HG03175 (cell line): ENCODE results near the gene FIBCD1.

Source experiments
- ATAC-seq: cut with Tn5 transposase; IDR thresholded peaks from one replicate; pipeline ENCODE4 v1.9.1; 2021; ENCODE audit warnings: mild to moderate bottlenecking, moderate library complexity; ENCODE audit not compliant: unreplicated experiment

Gene FIBCD1

DNA sequence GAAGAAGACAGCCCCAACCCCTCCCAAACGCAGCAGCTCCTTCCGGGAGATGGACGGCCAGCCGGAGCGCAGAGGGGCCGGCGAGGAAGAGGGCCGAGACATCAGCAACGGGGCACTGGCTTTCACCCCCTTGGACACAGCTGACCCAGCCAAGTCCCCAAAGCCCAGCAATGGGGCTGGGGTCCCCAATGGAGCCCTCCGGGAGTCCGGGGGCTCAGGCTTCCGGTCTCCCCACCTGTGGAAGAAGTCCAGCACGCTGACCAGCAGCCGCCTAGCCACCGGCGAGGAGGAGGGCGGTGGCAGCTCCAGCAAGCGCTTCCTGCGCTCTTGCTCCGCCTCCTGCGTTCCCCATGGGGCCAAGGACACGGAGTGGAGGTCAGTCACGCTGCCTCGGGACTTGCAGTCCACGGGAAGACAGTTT is 54.9 kb downstream of the FIBCD1 start:
- ATAC-seq: no peak

DNA sequence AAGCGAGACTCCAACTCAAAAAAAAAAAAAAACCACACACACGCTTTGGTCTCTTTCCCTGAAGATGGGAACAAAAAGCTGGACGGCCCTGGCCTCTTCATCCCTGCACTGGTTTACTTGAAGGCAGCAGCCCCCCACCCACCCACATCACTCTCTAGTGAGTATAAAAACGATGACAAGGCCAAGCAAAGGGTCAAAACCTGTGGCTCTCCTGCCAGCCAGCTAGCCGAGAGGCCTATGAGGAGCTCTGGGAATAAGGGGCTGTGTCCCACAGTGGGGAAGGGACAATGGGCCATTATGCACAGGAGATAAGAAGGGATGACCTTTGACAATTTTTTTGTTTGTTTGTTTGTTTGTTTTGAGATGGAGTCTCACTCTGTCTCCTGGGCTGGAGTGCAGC is 55.6 kb downstream of the FIBCD1 start:
- no peak for ATAC-seq

DNA sequence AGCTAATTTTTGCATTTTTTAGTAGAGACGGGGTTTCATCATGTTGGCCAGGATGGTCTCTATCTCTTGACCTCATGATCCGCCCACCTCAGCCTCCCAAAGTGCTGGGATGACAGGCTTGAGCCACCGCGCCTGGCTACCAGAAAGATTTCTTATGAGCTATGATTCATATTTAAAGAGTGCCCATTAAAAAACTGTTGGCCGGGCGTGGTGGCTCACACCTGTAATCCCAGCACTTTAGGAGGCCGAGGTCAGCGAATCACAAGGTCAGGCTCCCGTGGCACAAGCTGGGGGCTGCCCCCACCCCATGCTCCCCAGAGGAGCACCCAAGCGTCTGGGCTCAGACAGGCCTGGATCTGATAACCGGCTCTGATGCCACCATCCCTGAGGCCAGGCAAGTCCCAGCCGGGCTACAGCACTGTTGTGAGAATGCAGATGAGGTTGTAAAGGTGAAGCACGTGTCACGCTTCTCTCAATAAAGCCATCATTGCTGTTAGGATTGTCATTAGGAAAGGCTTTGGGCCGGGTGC is 56.3 kb downstream of the FIBCD1 start:
- ATAC-seq: no peak

DNA sequence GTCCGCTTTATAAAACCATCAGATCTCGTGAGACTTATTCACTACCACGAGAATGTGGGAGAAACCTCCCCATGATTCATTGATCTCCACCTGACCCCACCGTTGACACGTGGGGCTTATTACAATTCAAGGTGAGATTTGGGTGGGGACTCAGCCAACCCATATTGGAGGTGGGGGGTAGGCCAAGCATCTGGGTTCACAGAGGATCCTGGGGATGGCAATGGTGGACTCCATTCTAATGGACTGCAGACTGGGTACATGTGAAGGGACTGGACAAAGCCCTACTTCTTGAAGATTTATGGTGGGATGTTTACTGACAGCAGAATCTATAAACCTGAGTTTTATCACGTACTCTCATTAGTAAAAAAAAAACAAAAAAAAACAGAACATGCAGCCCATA is 57.5 kb downstream of the FIBCD1 start:
- ATAC-seq: no peak

DNA sequence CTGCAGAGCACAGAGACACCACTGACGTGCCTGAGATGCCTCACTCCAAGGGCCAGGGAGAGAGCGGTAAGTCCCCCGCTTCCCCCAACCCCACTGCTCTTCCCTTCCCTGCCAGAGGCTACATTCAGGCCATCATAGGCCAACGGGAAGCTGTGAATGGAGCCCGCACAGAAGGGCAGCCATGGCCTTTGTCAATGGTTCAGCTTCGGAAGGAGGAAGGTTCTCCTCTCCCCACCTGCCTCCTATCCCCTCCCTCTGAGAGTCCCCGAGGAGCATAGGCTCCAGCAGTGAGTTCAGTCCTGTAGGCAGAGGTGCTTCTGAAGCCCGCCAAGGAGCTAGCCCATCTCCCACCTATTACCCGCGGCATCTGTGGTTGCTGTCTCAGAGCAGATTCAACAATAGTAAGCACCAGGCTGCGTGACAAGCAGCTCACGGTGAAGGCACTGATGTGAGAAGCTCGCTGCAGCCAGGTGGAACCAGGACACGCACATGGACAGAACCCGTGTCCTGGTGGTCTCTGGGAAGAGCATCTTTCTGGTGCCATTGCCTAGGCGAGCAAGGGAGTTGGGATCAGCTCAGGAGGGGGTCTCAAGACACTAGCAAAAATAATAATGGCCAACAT is 58.3 kb downstream of the FIBCD1 start:
- ATAC-seq: no peak

DNA sequence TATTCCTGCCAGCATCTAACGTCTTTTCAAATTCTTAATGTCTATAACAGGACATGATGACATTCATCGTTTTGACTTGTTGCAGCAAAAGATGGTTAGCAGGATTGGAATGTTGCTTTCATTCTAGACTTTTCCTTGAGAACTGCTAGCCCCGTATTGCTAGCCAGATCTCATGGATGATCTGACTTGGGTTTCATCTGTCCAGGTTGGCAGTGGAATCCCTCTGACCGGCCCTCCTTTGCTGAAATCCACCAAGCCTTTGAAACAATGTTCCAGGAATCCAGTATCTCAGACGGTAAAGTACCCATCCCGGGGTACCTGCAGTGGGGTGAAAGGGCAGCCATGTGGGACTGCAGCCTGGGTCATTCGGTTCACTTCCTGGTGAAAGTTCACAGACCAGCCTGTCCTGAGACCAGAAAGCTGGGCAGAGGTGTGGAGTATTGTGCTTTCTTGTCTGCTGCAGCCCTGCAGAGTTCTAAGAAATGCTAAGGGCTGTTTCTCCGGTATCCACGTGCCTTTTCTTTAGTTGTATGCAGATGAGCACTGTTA is 59.1 kb downstream of the FIBCD1 start:
- no peak for ATAC-seq

DNA sequence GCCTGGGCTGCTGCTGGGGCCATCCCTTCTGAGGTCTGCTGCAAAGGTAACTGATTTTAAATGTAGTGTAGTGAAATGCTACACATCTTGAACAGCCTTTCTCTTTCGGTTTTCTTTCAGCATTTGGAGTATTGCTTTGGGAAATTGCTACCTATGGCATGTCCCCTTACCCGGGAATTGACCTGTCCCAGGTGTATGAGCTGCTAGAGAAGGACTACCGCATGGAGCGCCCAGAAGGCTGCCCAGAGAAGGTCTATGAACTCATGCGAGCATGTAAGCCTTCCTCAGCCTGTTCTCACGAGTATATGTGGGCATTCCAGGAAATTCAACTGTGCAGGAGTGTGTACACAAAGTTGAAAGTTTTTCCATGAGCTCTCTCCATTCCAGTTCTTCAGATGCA is 60.8 kb downstream of the FIBCD1 start:
- ATAC-seq: no peak

DNA sequence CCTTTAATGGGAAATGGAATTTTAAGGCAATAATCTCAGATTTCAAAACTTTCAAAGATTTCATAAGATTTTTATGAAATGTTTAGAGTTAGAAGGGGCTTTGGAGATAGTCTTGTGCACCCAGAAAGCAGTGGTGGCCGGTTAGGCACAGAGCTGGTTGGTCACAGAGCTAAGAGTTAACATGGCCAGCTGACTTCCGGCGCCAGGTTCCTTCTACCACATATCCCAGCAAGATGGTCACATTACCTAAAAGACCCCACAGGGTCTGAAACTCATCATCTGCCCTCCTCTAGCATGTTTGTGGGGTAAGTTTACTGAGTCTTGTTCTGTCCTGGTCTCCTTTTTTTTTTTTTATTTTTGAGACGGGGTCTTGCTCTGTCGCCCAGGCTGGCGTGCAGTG is 61.7 kb downstream of the FIBCD1 start:
- ATAC-seq: no peak

DNA sequence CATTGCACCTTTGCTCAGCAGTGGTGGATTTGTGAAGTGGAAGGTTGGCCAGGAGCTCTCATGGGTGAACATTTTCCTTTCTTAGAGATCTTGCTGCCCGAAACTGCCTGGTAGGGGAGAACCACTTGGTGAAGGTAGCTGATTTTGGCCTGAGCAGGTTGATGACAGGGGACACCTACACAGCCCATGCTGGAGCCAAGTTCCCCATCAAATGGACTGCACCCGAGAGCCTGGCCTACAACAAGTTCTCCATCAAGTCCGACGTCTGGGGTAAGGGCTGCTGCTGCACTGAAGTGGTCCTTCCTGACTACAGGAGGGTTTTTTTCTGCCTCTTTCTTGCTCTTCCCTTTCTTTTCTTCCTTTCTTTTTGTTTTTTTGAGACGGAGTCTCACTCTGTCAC is 64.3 kb downstream of the FIBCD1 start:
- no peak for ATAC-seq

DNA sequence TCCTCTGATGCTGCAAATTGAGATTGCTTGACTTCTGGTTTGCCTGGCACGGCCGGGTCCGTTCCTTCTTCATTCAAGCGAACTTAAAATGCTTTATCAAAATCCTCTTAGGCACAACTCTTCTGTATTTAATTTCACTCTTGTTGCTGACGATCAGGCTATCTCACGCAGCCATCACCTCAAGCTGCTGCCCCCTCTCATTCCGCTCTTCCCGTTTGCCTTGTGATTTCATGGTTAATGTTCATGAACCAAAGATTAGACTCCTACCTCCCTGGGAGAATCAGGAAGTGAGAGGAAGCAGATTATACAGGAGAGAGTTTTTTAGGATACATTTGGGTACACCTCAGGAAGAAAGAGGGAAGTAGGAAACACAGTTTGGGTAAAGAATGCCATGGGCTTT is 65.1 kb downstream of the FIBCD1 start:
- ATAC-seq: no peak

DNA sequence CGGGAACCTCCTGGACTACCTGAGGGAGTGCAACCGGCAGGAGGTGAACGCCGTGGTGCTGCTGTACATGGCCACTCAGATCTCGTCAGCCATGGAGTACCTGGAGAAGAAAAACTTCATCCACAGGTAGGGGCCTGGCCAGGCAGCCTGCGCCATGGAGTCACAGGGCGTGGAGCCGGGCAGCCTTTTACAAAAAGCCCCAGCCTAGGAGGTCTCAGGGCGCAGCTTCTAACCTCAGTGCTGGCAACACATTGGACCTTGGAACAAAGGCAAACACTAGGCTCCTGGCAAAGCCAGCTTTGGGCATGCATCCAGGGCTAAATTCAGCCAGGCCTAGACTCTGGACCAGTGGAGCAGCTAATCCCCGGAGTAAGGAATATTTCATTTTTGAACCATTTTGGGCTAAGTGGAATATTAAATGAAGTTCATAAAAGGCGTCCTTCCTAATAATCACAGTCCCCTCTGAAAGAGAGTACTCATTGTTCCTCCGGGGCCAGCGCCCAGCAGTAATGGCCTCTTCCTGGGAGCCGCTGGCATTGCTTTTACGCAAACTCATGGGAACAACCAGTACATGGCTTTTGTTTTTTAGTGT is 66.0 kb downstream of the FIBCD1 start:
- no peak for ATAC-seq

DNA sequence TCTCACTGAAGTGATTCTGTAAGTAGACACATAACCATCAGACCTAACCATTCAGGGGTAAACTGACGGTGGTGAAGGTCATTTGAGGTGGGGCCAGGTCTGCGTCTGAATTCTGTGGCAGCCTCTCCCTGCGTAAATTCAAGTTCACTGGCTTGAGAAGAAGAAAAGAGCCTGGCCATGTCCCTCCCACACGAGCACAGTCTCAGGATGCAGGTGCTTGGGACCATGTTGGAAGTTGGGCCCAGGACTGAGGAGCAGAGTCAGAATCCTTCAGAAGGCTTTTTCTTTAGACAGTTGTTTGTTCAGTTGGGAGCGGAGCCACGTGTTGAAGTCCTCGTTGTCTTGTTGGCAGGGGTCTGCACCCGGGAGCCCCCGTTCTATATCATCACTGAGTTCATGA is 66.5 kb downstream of the FIBCD1 start:
- no peak for ATAC-seq

DNA sequence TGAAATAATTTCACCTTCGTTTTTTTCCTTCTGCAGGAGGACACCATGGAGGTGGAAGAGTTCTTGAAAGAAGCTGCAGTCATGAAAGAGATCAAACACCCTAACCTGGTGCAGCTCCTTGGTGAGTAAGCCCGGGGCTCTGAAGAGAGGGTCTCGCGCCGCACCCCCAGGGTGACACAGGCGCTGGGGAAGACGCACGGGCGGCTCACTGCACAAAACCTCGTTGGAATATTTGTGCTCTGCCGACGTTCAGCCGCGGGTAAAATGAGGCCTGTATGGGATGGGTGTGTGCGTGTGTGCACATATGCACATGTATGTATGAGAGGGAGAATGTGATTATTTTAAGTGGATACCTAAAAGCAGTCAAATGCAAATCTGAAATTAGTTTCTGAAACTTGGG is 67.0 kb downstream of the FIBCD1 start:
- no peak for ATAC-seq

DNA sequence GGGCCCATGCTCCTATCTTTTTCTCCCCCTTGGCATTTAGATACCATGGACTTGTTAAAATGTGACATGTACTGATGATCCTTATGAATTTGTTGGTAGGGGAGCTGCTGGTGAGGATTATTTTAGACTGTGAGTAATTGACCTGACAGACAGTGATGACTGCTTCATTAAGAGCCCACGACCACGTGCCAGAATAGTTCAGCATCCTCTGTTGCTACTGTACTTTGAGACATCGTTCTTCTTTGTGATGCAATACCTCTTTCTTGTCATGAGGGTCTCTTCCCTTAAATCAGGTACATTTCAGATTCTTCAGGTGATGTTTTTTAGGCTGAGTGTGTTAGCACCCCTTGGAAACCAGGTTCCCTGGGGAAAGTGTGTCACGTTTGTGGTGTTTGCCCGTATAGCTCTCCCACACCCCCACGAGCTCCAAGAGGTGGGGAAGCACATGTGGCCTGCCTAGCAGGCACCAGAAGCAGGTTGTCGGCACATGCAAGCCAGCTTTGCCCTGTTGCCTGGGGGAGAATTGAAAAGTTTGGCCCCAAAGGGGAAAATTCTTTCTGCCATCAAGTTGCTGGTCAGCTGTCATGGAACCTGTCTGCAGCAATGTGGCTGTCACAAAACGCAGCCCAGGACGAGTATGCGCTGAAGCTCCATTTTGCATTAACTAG is 67.5 kb downstream of the FIBCD1 start:
- ATAC-seq: no peak

DNA sequence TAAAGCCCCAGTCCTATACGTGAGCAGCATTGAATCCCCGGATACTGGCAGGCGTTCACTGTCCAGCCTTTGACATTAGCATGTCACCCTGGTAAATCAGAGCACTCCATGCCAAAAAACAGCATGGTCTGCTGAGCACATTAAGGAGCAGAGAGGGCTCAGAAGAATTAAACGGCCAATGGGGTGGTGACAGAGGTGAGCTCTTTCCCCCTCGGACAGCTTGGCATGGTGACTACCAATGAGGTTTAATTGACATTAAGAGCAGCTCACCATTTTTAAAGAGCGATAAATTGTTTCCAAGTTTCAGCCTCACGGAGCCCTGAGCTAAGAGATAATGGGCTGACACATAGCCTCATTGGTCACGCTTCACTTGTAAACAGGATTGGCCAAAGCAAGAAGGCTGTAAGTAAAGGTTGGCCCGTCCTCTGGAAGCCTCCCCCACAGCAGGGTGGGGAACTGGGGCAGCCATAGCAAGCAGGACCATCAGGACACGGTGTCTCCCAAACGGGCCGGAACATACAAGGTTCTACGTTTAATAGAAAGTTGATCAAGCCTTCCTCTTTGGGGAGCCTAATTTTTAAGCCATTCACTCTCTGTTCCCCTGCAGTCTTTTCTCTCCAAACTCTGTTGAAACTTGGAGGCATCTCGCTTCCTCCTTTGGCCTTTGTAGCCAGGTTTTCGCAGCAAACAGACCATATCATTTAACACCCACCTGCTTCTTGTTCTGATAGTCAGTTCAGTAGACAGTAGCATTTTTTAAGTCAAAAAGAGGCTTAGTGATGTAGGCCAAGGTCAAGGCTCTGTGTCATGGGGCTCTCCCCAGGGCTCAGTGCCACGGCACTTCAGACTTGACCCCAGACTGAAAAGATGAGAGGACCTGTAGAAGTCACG is 68.3 kb downstream of the FIBCD1 start:
- ATAC-seq: no peak

DNA sequence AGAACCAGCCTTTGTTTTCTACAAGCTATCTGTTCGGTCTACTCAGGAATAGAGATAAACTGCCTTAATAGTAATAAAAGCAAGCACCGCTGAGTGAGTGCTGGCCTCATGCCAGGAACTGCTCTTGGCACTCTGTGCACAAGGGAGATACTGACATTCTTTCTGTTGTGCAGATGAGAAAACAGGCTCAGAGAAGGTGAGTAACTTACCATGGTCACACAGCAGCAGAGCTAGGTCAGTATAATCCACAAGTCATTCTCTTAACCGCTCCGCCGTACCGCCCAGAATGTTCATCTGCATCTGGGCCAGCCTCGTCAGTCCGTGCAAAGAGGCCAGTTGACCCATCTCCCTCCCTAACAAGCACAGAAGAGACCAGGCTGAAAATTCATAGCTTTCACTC is 69.8 kb downstream of the FIBCD1 start:
- no peak for ATAC-seq

DNA sequence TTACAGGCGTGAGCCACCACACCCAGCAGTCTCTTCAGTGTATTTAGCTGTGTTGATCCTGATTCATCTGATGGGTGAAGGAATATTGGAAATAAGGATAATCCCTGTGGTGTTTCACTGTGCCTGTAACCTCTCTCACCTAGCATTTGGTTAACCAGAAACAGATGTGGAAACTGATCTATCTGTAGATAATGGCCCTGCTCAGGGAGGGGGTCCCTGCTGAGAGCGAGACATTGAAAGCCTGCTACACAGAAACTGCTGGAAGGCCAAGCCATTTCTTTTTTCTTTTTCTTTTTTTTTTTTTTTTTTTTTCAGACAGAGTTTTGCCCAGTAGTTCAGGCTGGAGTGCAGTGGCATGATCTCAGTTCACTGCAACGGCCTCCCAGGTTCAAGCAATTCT is 70.8 kb downstream of the FIBCD1 start:
- no peak for ATAC-seq

DNA sequence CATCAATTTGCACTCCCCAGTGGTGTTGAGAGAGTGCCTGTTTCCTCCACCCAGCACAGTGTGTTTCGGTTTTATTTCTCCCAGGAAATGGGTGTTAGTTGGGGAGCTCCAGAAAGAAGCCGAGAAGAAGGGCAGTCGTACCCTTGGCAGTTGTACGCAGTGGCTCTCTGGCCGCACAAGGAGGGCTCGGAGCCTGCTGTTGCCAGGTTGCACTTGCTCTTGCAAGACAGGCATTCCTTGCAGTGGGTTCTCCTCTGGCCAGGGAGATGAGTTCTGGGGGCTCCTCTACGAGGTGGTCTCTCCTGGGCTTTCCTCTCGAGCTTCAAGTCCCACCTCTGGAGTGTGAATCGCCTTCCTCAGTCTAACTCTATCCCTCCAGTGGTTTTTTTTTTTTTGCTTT is 71.5 kb downstream of the FIBCD1 start:
- ATAC-seq: no peak

DNA sequence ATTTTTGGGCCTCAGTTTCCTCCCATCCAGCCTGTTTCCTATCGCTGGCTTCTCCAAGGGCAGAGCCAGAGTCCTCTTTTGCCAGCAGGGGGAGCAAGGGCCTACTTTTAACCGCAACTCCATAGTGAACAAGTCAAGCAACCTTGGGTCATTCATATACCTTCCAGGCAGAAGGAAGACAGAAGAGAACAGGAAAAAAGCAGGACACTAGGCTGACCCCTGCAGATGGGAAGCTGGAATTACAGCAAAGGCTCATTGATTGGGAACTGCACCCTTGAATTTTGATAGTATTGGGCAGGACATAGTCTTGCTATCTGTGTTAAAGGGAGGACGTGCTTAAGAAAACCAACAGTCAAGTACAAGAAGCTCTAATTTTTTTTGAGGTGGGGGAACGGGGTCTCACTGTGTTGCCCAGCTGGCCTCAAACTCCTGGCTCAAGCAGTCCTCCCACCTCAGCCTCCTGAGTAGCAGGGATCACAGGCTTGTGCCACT is 72.5 kb downstream of the FIBCD1 start:
- ATAC-seq: no peak

DNA sequence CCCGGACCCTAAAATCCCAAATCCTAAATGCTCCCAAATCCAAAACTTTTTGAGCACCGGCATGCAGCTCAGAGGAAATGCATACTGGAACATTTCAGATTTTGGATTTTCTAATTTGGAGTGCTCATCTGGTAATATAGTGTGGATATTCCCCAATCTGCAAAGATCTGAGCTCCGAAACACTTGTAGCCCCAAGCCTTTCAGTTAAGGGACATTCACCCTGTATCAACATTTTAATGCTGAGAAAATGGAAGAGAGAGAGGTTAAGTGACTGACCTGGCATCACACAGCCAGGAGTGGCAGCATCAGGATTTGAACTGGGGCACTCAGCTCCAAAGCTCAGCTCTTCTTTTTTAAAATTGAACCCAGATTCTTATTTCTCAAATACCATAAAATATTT is 73.1 kb downstream of the FIBCD1 start:
- ATAC-seq: no peak

DNA sequence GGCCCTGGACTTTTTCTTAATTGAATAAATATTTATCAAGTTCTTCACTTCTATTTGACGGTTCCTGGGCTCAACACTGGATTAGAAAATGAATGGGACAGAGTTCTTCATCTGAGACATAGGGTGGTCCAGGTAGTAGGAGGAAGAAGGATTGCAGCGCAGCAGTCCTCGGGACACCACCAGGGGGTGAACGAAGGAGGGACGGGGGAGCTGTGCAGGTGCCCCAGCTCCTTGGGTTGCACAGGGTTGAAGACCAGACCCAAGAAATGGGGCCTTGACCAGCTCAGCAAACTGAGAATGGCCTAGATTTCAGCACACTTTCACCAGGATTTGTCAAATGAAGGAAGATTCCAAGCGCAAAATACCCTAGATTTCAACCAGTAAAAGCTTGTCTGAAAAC is 74.5 kb downstream of the FIBCD1 start:
- no peak for ATAC-seq
